Panc1 (cell line): Measurements from ENCODE around the gene ZRANB2. TPM values are rescaled to one million over a fixed set of nuclear protein-coding genes. Genes with fewer than 3 reads are reported as not detected.

Experiments
- ATAC-seq: fragments of 200-7000 bp; cut with Tn5 transposase; 2 replicates; pipeline ENCODE4 v1.9.1; 2020; ENCODE audit warnings: mild to moderate bottlenecking, moderate library complexity
- BruUV-seq: library from RNA; stranded (reverse); fragments of 400-500 nt; replicated peaks from 2 replicates; lab custom pipeline; 2021; lab: Mats Ljungman, UMichigan
- CTCF ChIA-PET: fragments of 300-600 bp; sonication (Branson Sonifier 250); formaldehyde crosslinking; loops from one replicate; lab custom pipeline; 2022; ENCODE audit warnings: antibody characterized with exemption; lab: Charles Lee
- POLR2A ChIA-PET: fragments of 300-600 bp; sonication (Branson Sonifier 250); formaldehyde crosslinking; loops from one replicate; lab custom pipeline; 2022; ENCODE audit warnings: antibody characterized with exemption; lab: Charles Lee
- DNase-seq: peaks from one replicate; pipeline ENCODE4 v3.0.0-alpha.2; 2010; ENCODE audit warnings: low read depth, low spot score
- H3K27ac ChIP-seq: 2 replicates; pipeline ENCODE4 v1.5.1; 2011; ENCODE audit warnings: mild to moderate bottlenecking, low read length, inconsistent platforms
- H3K27me3 ChIP-seq: fragments of 200-500 bp; sonication (Bioruptor generic); 2 replicates; pipeline ENCODE4 v1.6.0; 2014; ENCODE audit warnings: low read length, inconsistent platforms; ENCODE audit not compliant: control insufficient read depth, insufficient read depth
- H3K36me3 ChIP-seq: fragments of 200-500 bp; sonication (Bioruptor generic); 2 replicates; pipeline ENCODE4 v1.5.1; 2014; ENCODE audit warnings: inconsistent platforms, mild to moderate bottlenecking, low read length, moderate library complexity; ENCODE audit not compliant: control insufficient read depth, insufficient read depth
- H3K4me1 ChIP-seq: 2 replicates; pipeline ENCODE4 v1.5.1; 2011; ENCODE audit warnings: inconsistent platforms, mild to moderate bottlenecking, low read length, moderate library complexity; ENCODE audit not compliant: control insufficient read depth, insufficient read depth
- H3K4me3 ChIP-seq, 2 experiments: 2 replicates each; pipeline ENCODE4 v1.5.1; 2011 to 2012; ENCODE audit warnings: low read depth in 2 of 2, low read length in 2 of 2, mild to moderate bottlenecking in 2 of 2, inconsistent platforms in 1 of 2, moderate library complexity in 1 of 2
- H3K9me3 ChIP-seq: fragments of 200-500 bp; sonication (Bioruptor generic); 2 replicates; pipeline ENCODE4 v1.5.1; 2014; ENCODE audit warnings: low read depth, mild to moderate bottlenecking, inconsistent platforms, low read length, moderate library complexity; ENCODE audit not compliant: control insufficient read depth, insufficient read depth
- POLR2AphosphoS5 ChIP-seq: IDR thresholded peaks from 2 replicates; pipeline ENCODE4 v1.6.1; 2012; ENCODE audit warnings: mild to moderate bottlenecking, low read depth, low read length, moderate library complexity
- REST ChIP-seq, 2 experiments: IDR thresholded peaks; 2 replicates each; pipeline ENCODE4 v1.6.1; 2011 to 2012; ENCODE audit warnings: low read depth in 2 of 2, control low read depth in 1 of 2, low read length in 1 of 2, mild to moderate bottlenecking in 1 of 2, moderate library complexity in 1 of 2; ENCODE audit not compliant: insufficient read depth in 1 of 2
- SIN3A ChIP-seq: IDR thresholded peaks from 2 replicates; pipeline ENCODE4 v1.6.1; 2012; ENCODE audit warnings: low read depth, mild to moderate bottlenecking, low read length, moderate library complexity, borderline replicate concordance; ENCODE audit not compliant: insufficient read depth
- TCF7L2 ChIP-seq: IDR thresholded peaks from 2 replicates; pipeline ENCODE4 v1.6.1; 2011; ENCODE audit warnings: mild to moderate bottlenecking, low read depth, low read length, inconsistent platforms
- in situ Hi-C: cut with HindIII; loops from 2 replicates; pipeline ENCODE4 v1.10.0; 2016; ENCODE audit warnings: low sequenced_read_pairs, low pct_unique_long_range_greater_than_20kb
- intact Hi-C: fragments of 100-400 bp; cut with micrococcal nuclease; formaldehyde crosslinking; loops from one replicate; pipeline ENCODE4 v1.10.0; 2022; ENCODE audit not compliant: unreplicated experiment
- total RNA-seq: library from RNA; stranded (reverse); gene quantifications from one replicate; pipeline ENCODE4 v1.2.1, GENCODE V29; 2021; ENCODE audit not compliant: unreplicated experiment
- TF ChIP-seq, protein P1 (sequence below): fragments of 450-650 bp; IDR thresholded peaks from 2 replicates; pipeline ENCODE4 v1.5.1; 2017; ENCODE audit warnings: mild to moderate bottlenecking

The ZRANB2 gene
- total RNA-seq, 1 experiment from 2014 or later: 64.9 TPM

GRCh38 chr1:71037066-71037465 is 43.8 kb downstream of the ZRANB2 start:
- H3K27ac ChIP-seq: no peak overlapping the region
- POLR2A ChIA-PET: no interaction called here
- H3K4me1 ChIP-seq: no peaks in the 10 kb centered on the region
- BruUV-seq: no TSS peak
- CTCF ChIA-PET: no interaction called here
- in situ Hi-C loops: no loop called here
- no peaks in the 10 kb centered on the region for H3K36me3 ChIP-seq
- intact Hi-C loops: no loop called here
- ATAC-seq: no peak
- DNase-seq: no peak
- H3K4me3 ChIP-seq: no peak overlapping the region
- no peaks in the 10 kb centered on the region; the same call in 1 of the 2 replicates for H3K27me3 ChIP-seq
- TF ChIP-seq, protein P1, sequence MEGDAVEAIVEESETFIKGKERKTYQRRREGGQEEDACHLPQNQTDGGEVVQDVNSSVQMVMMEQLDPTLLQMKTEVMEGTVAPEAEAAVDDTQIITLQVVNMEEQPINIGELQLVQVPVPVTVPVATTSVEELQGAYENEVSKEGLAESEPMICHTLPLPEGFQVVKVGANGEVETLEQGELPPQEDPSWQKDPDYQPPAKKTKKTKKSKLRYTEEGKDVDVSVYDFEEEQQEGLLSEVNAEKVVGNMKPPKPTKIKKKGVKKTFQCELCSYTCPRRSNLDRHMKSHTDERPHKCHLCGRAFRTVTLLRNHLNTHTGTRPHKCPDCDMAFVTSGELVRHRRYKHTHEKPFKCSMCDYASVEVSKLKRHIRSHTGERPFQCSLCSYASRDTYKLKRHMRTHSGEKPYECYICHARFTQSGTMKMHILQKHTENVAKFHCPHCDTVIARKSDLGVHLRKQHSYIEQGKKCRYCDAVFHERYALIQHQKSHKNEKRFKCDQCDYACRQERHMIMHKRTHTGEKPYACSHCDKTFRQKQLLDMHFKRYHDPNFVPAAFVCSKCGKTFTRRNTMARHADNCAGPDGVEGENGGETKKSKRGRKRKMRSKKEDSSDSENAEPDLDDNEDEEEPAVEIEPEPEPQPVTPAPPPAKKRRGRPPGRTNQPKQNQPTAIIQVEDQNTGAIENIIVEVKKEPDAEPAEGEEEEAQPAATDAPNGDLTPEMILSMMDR: no peak
- TF ChIP-seq POLR2AphosphoS5 (no peak), TCF7L2 (no peak), REST (IDR thresholded peaks at IDR 0.05; ENCODE audit: insufficient read depth in 1 of 2, low read depth in 2 of 2, low read length in 1 of 2) (no peak), SIN3A (no peak)
- H3K9me3 ChIP-seq: no peaks in the 10 kb centered on the region

GRCh38 chr1:71033136-71033535 is 47.7 kb downstream of the ZRANB2 start:
- Histone ChIP-seq H3K36me3 (no peaks in the 10 kb centered on the region), H3K27me3 (no peaks in the 10 kb centered on the region), H3K4me3 (no peak overlapping the region), H3K27ac (no peak overlapping the region), H3K9me3 (no peaks in the 10 kb centered on the region), H3K4me1 (no peaks in the 10 kb centered on the region)
- ChIA-PET CTCF (no interaction called here), POLR2A (no interaction called here)
- ATAC-seq: no peak
- in situ Hi-C loops (no loop called here), intact Hi-C loops (no loop called here)
- no TSS peak for BruUV-seq
- TF ChIP-seq, protein P1: no peak
- TF ChIP-seq REST (IDR thresholded peaks at IDR 0.05; ENCODE audit: insufficient read depth in 1 of 2, low read depth in 2 of 2, low read length in 1 of 2) (no peak), TCF7L2 (no peak), SIN3A (no peak), POLR2AphosphoS5 (no peak)
- no peak for DNase-seq
